Activated T-helper 1 cell treated with Interleukin-2 at 50 U/mL for 16 hours (primary cell): ENCODE measurements around the gene ERMAP.

Experiments used
- DNase-seq: peaks from one replicate; pipeline ENCODE4 v3.0.0-alpha.2; 2020; ENCODE audit warnings: low read depth

The ERMAP gene

DNA sequence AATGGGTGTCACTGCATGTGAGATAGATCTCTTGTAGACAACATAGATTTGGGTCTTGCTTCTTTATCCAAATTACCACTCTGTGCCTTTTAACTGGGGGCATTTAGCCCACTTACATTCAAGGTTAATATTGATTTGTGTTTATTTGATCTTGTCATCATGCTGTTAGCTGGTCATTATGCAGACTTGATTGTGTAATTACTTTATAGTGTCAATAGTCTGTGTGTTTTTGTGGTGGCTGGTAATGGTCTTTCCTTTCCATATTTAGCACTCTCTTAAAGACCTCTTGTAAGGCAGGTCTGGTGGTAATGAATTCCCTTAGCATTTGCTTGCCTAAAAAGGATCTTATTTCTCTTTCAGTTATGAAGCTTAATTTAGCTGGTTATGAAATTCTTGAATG is 59.1 kb downstream of the ERMAP start:
- DNase-seq: no peak

DNA sequence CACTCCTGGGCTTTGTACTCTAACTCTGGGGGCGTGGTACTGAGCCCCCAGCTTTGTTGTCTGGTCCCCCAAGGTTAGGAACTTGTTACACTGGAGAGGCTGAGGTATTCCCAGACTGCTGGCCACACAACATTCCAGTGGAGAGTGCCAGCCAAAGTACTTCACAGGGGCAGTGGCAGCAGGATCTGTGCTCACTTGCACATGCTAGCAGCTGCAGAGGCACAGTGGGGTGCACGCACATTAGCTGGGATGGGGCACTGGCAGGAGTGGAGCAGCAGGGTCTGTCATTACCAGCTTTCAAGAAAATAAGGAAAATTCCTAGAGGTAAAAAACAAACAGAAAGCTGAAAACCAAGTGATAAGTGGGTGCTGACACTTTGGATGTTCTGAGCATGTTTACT is 60.5 kb downstream of the ERMAP start:
- DNase-seq: no peak

DNA sequence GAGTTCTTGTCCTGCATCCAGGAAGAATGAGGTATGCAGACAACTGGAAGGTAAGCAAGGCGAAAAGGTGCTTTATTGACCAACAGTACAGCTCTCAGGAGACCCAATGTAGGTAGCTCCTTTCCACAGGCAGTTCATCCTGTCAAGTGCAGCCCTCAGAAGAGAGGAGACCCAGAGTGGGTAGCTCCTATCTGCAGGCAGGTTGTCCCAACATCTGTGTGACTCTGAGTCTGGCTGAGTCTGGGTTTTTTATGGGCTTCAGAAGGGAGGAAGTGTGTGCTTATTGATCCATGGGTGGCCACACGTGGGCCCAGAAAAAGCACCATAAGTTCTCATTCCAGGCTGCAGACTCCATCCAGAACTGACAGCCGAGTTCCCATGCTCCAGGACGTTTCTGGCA is 63.5 kb downstream of the ERMAP start:
- no peak for DNase-seq

DNA sequence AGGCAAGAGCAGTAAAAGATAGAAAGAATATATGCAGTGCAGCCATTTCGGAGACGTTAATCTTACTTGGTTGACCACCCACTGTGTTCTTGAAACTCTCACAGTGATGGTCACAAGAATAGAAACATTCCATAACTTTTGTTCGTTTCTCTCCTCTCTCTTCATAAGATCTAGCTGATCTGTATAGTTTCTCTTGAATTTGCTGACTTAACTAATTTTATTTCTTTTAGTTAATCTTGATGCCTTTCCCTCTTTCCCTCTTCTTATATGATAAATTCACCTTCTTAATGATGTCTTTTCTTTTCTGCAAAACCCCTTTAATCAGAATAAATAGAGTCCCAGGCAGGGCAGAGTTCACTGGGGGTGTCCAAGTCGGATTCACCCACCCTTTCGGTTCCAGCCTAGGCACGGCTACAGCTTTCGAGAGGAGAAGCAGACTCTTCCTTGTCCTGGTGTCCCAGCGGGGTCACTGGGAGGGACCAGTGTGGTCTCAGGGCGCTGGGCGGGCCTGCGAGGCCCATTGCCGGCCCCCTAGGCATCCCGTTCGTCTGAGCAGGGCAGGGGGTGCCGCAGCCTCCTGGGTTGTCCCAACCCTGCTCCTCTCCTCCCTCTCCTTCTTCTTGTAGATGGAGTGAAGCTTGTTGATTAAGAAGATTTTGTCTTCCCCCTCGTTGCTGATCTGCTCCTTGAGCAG is 69.3 kb downstream of the ERMAP start:
- DNase-seq: no peak

DNA sequence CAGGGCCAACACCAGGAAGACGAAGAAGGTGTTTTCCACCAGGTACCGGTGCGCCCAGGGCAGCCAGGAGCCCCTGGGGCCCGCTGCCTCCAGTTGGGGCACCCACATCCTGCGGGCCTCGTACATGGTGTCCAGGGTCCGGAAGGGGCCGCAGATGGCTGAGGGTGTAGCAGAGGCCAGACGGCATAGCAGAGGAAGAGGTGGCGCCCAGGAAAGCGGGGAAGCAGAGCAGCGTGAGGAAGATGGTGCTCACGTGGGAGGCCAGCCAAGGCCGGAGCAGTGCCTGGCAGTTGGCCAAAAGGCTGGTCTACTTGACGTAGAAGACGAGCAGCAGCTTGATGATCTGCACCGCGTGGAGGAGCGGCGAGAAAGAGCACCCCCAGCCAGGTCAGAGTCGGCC is 69.9 kb downstream of the ERMAP start:
- no peak for DNase-seq

DNA sequence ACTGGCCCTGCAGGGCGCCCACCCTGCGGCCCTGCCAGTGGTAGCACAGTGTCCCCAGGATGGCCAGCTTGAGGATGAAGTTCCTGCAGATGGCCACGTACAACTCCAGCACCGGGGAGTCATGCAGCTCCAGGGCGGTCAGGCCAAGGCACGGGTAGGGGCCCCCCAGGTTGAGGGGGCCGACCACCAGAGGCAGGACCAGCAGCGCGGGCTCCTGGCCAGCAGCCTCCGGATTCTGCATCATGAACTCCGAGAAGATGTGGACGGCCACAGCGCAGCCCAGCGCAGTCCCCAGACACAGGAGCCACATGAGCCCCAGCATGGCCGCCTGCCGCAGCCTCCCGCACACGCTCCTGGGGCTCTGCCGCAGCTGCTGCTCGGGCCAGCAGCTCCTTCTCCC is 70.4 kb downstream of the ERMAP start:
- DNase-seq: no peak

DNA sequence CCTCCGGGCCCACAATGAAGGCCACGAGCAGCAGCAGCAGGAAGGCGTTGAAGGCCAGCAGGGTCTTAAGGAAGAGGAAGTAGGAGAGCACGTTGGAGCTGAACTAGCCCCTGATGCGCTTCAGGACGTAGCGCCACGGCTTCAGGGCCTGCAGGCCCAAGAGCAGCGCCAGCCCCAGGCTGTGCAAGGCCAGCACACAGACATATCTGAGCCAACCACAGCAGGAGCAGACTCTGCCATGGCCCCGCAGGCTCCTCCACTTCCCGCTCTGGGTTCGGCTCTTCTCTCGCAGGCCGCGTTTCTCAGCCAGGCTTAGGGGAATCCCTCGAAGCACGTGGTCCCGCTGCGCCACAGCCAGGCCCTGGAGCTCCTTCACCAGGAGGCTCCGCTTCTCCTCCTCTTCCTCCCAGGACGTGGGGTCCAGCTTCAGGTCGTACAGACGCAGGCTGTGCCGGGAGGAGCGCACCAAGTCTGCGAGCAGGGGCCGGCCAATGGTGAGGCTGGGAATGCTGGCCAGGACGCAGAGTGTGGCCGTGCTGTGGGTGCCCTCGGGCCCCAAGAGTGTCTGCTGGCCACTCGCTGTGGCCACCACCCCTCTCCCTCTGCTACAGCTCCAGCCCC is 71.2 kb downstream of the ERMAP start:
- DNase-seq: no peak

DNA sequence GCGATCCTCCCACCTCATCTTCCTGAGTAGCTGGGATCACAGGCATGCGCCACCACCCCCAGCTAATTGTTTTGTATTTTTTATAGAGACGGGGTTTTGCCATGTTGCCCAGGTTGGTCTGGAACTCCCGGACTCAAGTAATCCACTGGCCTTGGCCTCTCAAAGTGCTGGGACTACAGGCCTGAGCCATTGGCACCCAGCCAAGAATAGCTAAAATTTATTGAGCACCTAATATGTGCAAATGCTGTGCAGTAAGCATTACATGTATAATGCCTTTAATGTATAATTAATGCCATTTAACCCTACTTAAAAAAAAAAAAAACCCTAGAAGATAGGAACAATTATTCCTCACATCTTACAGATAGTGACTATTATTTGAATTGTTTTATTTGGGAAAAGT is 72.3 kb downstream of the ERMAP start:
- DNase-seq: no peak

DNA sequence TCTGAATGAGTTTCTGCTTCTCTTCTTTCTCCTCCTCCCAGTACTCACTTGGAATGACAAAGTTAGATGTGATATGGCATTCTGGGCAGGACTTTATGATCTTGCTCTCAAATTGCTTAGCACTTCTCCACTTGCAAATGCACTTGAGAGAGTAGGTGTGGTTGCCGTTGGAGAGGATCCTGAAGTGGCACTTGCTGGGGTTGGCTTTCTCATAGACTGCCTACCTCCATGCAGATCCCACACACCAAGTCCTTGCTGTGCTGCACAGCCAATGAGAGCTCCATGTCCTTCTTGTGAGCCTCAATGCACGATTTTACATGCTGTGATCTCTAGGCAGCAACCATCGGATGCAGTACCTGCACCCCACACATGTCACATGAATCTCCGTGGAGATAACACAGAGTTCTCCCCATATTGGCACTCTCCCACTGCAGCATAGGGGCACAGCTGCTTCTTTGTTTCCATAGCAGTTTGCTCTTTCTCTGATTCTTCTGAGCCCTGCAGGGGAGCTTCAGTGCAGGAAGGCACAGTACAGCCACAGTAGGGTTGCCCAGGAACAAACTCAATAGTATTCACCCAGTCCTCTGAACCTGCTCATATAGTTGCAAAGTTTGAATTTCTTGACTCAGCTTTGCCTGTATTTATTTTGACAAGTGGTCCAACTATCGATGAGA is 74.7 kb downstream of the ERMAP start:
- DNase-seq: no peak
